ENCODE data around the gene PYGB.
A peak's percentile ranks its signal among the peaks of the same experiment; 100 is the strongest.
"Not testable (repeated sequence)": the region's sequence is repeated elsewhere in the genome, so short reads cannot be mapped to it uniquely, and the experiment has no call there.

The PYGB gene

GRCh38 chr20:25230166-25230831 lies 17.6 kb upstream of the PYGB start:
- no peak for FAIRE-seq

GRCh38 chr20:25233016-25233772 lies 14.7 kb upstream of the PYGB start:
- no peak for FAIRE-seq

GRCh38 chr20:25234009-25234849 lies 13.7 kb upstream of the PYGB start:
- FAIRE-seq = not testable (repeated sequence)

DNA sequence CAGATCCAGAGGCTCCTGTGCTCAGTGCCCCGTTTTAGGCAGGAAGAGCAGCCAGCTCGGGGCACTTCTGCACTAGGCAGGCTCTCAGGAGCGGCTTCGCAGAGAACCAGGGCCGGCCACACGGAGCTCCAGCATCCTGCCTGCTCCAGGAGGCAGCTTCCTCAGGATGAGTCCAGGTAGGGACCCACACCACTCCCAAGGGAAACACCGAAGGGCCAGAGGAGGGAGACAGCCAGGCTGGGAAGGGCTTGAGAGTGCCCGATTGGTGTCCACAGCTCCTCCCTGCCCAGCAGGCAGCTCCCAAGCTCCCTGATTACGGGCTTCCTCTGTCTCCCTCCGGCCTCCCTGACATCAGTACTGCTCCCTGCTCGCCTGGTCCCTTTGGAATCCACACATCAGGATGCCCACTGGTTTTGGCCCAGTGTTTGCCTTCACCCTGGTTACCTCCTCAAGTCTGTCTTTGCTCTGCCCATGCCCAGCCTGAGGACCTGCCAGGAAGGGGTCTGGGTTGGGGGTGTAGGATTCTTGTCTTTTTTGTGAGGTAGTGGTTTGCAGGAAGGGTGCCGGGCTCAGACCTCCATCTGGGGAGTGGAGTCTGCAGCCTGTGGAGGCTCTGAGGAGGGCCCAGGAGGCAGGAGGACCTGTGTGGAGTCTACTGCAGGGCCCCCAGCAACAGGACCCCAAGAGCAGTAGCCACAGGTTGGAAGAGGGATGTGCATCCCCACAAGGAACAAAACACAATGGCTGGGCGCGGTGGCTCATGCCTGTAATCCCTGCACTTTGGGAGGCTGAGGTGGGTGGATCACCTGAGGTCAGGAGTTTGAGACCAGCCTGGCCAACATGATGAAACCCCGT lies 11.2 kb upstream of the PYGB start:
- no peak for FAIRE-seq

- peak; percentile 93 for FAIRE-seq
Observed at GRCh38 chr20:25237610-25238318, 10.1 kb upstream of the PYGB start.

GRCh38 chr20:25238319-25239037 lies 9.4 kb upstream of the PYGB start:
- no peak for FAIRE-seq

- no peak for FAIRE-seq
Observed at GRCh38 chr20:25239387-25240370, 8.2 kb upstream of the PYGB start.

- not testable (repeated sequence) for FAIRE-seq
Observed at GRCh38 chr20:25240851-25241658, 6.8 kb upstream of the PYGB start.

DNA sequence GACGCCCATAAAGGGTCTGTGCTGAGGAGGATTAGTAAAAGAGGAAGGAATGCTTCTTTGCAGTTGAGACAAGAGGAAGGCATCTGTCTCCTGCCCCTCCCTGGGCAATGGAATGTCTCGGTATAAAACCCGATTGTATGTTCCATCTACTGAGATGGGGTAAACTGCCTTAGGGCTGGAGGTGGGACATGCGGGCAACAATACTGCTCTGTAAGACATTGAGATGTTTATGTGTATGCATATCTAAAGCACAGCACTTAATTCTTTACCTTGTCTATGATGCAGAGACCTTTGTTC lies 6.3 kb upstream of the PYGB start:
- FAIRE-seq = not testable (repeated sequence)

- FAIRE-seq = no peak
Observed at GRCh38 chr20:25242231-25242630, 5.7 kb upstream of the PYGB start.

- no peak for FAIRE-seq
Observed at GRCh38 chr20:25243416-25243979, 4.4 kb upstream of the PYGB start.

- no peak for FAIRE-seq
Observed at GRCh38 chr20:25244976-25245375, 2.9 kb upstream of the PYGB start.

DNA sequence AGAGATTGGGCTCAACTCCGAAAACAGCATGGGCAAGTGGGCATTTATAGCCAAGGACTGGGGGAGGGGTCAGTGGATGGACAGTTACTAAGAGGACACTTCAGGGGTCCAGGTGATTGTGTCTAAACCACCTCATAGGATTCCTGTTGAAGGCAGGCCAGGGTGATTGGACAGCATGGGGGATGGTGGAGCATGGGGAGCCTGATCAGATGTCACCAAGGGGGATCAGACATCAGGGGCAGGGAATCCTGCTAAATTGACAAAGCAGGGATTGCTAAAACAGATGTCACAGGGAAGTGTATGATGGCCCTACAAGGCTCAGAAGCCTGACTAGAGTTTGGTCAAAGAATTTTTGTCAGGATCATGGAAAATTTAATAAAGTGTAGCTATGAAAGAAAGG lies 2.4 kb upstream of the PYGB start:
- FAIRE-seq = no peak

DNA sequence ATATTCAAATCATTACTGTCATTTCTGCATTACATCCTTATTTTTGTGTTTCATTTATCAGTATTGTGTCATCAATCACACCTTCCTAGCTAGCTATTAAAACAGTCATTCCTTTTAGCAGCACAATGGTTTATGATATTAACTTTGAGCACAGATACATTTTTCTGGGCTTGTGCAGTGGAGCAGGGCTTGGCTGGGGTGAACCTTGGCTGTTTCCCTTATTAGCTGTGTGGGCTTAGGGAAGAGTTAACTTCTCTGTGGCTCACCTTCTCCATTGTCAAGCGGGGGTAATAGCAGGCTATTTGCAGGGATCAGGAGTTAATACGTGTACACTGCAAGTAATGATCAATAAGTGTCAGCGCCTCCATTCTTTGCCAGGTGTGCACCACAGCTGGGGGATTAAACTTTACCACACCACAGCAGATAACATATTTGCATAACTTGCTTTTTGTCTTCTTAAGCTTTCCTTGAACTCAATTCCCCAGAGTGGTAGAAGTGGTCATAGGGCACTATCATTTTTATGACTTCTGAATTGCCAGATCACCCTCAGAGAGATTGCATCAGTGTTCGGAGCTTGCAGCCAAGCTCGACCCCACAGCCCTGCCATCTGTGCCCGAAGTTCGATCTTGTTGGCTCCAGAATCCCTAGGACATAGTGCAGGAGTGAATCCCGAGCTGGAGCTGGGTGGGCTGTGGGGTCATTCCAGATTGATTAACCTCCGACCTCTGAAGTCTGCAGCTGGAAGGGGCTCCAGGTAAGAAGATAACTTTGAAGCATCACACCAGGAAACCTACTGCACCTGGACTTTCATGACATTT lies 1.5 kb upstream of the PYGB start:
- no peak for FAIRE-seq

GRCh38 chr20:25247000-25247517 lies 826 bp upstream of the PYGB start:
- no peak for FAIRE-seq

DNA sequence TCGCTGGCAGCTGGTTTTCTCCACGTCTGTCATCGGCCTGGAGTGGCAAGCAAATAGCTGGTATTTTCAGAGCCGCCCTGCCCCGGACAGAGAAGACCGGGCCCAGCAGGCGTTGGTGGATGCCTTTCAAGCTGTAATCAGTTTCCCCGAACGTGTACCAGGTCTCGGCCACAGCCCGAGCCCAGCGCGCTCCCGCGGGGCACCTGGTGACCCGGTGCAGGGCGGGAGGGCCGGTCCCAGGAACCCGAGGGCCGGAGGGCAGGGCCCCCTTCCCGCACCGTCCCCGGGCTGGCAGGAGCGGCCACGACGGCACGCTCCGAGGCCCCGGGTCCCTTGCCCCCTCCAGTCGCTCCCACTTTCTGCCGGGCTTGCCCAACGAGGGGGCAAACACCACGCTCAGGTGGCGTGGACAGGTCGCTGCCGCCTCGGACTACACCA lies 348 bp upstream of the PYGB start:
- no peak for FAIRE-seq

DNA sequence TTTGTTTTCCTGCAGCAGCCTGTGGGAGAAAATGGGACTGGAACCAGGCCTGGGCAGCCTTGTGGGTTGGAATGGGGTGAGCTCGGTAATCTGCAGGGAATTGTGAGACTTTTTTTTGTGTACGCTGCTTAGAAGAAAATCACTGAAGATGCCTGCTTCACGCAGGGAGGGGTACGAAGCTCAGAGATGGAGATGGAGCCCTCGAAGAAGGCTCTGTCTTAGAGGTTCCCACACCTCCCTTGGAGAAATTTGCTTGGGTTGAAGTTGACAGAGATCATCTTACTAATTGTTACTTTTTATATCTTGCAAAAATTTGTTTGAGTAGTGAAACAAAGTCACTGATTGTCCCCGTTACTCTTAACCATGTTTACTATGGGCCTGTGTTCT lies 894 bp downstream of the PYGB start:
- FAIRE-seq = no peak
